DOHH2 (cell line): ENCODE measurements around the gene ZNF474.

Source experiments
- CTCF ChIP-seq: fragments of 200-600 bp; sonication (generic); IDR thresholded peaks from one replicate; pipeline ENCODE4 v1.5.1; 2014; ENCODE audit warnings: antibody characterized with exemption, mild to moderate bottlenecking, low read depth, low read length; ENCODE audit not compliant: poor library complexity, severe bottlenecking
- EZH2phosphoT487 ChIP-seq: fragments of 200-600 bp; sonication (generic); IDR thresholded peaks from 2 replicates; pipeline ENCODE4 v1.6.1; 2017; ENCODE audit warnings: borderline replicate concordance, mild to moderate bottlenecking, antibody characterized with exemption, low read length, moderate library complexity, mixed read lengths

GRCh38 chr5:122130152-122130551, 806 bp downstream of the ZNF474 start:
- TF ChIP-seq CTCF (no peak), EZH2phosphoT487 (no peak)
